ENCODE data around the gene NHLRC1.

- no peak for TF ChIP-seq CTCF (IDR thresholded peaks at IDR 0.05)
- TF ChIP-seq POLR2A (IDR thresholded peaks at IDR 0.05) = no peak
Measured at GRCh38 chr6:18165751-18166150, 43.3 kb upstream of the NHLRC1 start.

Data from testis (tissue), 2 donors.